GM12874 (cell line): Measurements from ENCODE around the gene BCAT1.

Experiments used
- CTCF ChIP-seq: IDR thresholded peaks from 2 replicates; pipeline ENCODE4 v1.5.1; 2011; ENCODE audit warnings: low read depth, mild to moderate bottlenecking, control low read depth, low read length, moderate library complexity; ENCODE audit not compliant: insufficient read depth

BCAT1 gene, protein sequence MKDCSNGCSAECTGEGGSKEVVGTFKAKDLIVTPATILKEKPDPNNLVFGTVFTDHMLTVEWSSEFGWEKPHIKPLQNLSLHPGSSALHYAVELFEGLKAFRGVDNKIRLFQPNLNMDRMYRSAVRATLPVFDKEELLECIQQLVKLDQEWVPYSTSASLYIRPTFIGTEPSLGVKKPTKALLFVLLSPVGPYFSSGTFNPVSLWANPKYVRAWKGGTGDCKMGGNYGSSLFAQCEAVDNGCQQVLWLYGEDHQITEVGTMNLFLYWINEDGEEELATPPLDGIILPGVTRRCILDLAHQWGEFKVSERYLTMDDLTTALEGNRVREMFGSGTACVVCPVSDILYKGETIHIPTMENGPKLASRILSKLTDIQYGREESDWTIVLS

DNA sequence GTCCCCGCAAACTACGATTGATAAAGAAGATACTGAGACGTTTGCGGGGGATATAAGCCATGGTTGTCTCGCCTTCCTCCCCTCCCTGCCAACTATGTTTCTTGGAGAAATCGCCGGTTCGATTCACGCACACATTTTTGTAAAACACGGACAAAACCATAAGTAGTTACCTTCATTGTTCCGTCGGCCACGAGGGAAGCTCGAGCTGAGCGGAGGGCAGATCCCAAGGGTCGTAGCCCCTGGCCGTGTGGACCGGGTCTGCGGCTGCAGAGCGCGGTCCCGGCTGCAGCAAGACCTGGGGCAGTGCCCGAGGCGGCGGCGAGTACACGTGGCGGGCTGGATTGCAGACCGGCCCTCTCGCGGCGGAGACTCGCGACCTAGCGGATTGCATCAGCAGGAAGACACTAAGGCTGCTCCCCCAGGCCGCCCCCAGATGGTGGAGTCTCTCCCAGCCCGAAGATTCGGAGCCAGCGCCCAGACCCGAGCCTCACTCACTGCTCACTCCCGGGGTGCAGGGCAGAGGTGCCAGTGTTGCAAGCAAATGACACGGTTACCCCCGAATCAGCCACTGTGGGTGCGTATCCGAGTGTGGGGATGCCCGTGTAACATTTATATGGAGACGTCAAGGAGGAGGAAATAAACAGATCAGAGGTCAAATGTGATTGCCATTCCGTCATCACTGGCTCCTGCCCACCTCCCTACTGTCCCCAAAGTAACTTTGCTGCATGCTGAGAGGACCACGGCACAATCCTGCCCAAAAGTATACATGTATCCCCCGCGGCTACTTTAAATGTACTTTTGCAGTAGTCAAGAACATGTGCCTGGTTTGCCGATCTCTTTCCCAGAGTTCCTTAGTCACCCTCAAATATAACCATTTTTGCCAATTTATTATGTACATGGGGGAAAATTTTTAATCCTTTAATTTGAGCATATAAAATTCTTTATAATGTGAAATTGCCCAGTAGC lies at the start of gene BCAT1:
TSS of gene BCAT1 (minus strand) at position 345 of the 966 bp plus-strand sequence. CDS start at position 176, 169 bp downstream.
- TF ChIP-seq CTCF, result peak; percentile 31

DNA sequence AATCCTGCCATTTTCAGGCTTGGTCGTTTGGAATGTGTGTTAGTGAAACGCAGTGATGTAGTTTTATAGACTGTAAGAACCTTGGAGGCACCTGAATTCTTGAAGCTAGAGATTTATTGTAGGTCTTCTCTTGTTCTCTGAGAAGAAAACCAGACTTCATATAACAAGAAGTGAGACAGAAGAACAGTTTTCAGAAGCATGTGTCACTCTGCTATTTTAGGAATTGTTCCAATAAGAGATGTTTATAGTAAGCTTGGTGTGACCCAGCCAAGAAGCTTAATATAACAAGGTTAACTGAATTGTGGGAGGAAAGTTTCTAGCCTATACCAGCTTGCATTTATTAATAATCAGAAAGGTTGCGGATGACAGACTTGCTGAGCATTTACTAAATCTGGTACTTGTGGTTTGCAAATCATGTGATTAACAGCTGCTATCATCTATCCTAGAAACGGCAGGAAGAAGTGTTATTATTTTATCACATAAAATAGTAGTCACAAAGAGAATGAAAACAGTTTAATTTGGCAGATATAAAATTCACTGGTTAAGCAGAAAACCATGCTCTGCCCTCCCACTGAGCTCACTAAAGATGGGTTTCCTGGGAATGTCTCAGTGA lies 49.2 kb upstream of the BCAT1 start:
- no peak for TF ChIP-seq CTCF

DNA sequence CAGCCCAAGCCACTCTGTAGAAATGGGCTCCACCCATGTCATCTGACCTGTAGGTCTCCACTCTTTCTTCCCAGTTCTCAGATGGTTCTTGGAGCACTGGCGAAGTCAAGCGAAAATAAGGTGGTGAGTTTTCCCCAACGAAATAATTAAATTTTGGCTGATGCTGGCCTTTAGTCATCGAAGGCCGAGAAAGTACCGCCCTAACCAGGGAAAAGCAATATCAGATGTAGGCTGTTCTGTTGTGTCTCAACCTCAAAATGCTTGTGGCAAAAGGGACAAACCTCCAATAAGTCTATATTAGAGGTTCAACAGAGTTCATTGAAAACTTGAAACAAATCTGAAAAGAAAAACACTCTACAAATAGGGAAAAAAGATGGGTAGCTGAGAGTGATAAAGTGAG lies 48.6 kb upstream of the BCAT1 start:
- TF ChIP-seq CTCF, result no peak

DNA sequence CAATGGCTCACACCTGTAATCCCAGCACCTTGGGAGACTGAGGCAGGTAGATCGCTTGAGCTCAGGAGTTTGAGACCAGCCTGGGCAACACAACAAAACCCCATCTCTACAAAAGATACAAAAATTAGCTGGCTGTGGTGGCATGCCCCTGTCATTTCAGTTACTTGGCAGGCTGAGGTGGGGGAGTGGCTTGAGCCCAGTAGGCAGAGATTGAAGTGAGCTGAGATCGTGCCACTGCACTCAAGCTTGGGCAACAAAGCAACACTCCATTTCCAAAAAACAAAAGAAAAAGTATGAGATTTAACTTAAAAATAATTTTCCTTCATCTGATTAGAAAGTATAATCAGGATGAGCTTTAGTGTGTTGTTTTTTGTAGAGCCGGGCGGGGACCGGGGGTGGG lies 47.9 kb upstream of the BCAT1 start:
- no peak for TF ChIP-seq CTCF

DNA sequence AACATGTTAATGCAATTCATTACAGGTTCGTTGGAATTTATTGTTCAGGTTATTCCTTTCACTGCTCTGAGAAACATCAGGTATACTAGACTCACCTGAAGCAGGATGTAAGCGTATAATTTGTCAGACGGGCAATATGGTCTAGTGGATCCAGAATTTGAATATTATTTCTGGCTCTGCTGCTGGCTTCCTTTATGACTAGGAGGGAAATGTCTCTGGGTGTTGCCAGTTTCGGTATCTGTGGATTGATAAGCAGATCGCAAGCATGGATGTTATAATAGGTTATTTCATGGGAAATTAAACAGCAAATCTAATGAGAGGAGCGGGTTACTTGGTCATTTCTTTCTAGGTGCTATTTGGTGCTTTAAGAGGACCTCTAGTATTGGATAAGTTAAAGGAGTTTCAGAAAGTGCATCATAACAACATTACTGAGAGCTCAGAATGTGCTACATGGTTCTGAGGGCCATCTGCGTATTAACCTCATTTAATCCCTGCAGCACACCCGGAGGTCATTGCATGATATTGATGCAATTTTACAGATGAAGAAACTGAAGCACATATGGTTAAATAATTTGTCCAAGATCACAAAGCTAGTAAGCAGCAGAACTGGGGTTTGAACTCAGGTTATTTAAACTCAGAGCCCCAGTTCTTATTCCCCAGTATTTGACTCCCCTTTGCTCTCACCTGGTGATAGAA lies 47.3 kb upstream of the BCAT1 start:
- no peak for TF ChIP-seq CTCF

GRCh38 chr12:24993793-24994192 lies 44.9 kb upstream of the BCAT1 start:
- TF ChIP-seq CTCF, result no peak
